GM18861 (cell line): ENCODE data around the gene NRG2.

Source experiments
- ATAC-seq: cut with Tn5 transposase; IDR thresholded peaks from one replicate; pipeline ENCODE4 v1.9.1; 2021; ENCODE audit not compliant: unreplicated experiment

The NRG2 gene

DNA sequence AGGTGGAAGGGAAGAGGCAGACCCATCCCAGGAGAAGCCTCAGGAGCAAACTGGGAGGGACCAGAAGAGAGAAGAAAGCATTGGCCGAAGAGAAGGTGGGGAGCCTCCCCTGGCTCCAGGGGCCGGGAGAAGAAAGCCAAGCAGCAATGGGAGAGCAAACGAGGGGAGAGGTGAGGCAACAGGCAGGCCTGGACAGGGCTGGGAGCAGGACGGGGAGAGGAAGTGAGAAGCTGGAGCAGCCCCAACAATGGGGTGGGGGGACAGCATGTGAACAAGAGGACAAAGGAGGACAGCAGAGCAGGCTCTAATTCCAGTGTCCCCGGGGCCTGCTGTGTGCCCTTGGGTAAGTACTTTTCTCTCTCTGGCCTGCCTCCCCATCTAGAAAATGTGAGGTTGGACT, 132.2 kb downstream of the NRG2 start:
- no peak for ATAC-seq

DNA sequence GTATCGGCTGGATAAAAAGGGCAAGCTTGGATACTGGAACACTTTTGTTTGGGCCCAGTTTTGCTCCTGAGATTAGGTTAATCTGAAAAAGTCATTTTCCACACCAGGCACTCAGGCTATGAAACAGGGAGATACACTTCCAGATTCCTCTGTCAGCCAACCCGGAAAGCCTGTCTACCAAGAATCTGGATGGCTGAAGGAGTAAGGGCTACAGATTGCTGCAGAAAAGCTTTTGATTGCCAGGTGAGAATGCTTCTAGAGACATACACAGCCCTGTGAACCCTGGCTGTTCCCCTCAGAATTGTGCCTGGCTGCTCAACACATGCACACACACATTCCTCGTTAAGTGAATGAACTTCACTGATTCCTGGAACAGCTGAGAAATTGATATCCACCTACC, 133.1 kb downstream of the NRG2 start:
- ATAC-seq, result no peak

DNA sequence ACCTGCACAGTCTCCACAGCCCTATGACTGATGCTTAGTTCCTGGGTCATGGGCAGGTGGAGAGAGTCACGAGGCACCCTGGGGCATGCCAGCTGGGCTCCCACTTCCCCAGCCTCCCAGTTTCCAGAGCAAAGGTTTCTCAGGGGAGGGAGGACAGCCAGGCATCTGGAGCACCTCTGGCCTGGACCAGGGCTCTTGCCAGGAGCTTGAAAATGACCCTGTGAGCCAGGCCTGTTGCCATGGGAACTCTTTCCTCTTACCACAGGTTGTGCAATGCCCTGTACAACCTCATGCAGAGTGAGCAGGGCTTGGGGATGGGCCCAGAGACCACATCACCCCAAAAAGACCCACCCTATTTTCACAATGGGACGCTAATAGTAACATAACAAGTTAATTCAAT, 134.3 kb downstream of the NRG2 start:
- no peak for ATAC-seq

DNA sequence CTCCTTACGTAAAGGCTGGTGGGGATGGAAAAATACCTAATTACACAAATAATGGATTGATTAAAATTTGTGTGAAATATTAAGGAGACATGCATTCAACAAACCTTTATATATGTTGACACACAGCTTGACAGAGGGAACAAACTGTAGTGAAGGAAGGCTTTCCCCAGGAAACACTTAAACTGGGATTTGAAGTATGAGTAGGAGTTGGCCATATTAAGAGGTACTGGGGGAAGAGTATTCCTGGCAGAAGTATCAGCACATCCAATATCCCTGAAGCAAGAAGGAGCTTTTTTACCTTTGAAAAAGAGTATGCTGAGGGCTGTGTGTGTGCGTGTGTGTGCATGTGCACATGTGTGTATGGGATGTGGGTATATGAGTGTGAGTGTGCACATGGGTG, 136.4 kb downstream of the NRG2 start:
- no peak for ATAC-seq

DNA sequence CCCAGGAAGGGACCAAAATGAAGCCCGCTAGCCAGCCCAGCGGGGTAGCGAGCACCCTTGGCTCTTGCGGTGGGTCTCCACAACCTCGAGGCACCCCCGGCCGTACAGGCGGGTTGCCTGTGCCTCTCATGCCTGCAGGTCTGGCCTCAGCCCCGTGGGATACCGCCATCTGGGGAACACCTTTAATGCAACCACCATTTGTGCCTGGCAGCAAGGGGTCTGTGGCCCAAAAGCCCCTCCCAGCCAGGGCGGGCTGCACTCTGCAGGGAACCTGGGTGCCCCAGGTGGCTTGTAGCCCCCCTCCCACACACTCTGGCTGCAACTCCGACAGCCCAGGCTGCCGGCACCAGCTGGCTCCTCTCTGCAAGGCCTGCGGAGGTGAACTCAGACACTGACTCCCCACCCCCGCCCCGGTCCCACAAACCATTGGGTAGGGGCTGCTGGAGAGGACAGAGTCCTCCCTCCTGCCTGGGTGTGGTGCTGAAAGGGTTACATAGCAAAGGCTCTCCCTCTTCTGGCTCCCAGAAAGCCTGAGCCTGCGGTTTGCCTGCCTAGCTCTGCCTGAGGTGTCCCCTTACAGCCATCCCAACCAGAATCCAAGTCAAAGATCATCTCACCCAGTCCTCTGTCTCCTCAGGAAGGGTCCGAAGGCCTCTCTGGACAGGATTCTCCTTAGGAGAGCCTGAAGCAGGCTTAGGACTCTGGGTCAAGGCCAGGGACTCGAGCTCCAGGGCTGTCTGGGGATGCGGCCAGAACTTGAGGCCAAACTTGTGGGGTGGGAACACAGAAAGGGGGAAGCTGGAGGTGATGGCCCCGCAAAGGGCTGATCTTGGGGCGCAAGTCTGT, 138.1 kb downstream of the NRG2 start:
- ATAC-seq, result no peak

DNA sequence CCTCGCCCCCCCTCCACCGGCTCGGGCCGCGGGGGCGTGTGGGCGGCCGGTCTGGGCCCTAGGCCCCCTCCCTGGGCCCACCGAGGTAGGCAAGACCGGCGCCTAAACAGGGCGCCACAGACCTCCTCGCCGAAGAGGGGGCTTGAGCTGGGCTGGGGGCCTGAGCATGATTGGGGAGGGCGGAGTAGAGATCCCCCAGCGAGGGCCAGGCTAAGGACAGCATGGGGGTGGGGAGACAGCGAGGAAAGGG, 138.6 kb downstream of the NRG2 start:
- no peak for ATAC-seq

DNA sequence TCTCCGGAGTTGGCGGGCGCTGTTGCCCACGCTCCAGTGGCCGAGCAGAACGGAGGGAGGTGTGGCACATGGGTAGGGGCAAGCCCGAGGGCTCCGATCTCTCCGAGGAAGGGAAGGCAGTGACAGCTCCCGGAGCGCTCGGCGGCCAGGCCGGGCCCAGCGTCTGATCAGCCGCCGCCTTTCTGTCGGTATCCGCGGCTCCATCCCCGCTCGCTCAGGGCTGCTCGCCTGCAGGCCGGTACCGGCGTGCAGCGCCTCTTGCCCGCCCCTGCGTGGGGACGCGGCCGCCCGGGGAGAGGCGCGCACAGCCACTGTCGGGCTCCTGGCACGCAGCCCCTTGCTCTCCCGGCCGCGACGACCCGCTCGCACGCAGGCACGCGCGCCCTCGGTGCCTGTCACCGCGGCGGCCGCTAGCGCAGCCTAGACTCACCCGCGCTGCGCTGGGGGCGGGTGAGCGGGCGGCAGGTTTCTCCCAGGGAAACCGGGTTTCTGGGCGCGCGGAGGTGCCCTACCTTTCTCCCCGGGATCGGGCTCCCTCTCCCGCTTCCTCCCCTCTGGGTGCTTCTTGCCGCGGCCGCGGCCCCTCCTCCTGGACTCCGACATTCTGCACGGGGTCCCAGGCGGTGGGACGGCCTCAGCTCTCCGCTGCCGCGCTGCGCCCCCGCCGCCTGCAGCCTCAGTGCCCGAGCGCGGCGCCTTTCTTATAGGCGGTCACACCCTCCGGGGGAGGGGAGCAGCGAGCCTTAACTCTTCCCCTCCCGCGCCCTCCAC, 139.1 kb downstream of the NRG2 start:
- ATAC-seq, result no peak

DNA sequence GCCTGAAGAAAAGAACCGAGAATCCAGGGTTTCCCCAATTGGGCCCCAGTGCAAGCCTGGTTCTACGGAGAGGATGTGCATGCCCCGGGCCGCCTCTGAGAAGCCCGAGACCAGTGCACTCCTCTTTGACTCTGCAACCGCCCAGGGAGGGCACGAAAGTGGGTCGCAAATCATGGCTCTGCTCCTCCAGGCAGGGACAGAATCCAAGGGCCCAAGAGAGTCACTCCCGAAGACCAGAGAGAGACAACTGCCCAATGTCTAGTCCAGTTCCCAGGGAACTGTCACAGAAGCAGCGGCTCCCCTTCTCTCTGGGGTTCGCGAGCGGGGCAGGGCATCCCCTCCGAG, 139.7 kb downstream of the NRG2 start:
- no peak for ATAC-seq

DNA sequence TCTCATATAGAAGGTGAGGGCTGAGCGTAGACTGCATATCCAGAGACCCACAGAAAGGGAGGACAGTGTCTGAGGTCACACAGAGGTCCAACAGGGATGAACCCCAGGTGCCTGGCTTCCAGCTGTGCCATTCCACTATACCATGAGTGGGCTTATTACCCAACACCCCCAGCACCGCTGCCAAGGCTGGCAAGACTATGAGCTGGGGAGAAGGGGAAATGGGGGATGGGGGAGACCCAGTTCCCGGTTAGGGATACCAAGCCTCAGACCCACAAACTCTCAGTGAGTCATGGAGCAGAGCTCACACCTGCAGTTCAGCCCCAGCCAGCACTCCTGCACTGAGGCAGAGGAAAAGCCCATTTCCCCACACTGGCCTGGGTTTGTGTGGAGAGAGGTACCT, 141.1 kb downstream of the NRG2 start:
- ATAC-seq, result no peak

DNA sequence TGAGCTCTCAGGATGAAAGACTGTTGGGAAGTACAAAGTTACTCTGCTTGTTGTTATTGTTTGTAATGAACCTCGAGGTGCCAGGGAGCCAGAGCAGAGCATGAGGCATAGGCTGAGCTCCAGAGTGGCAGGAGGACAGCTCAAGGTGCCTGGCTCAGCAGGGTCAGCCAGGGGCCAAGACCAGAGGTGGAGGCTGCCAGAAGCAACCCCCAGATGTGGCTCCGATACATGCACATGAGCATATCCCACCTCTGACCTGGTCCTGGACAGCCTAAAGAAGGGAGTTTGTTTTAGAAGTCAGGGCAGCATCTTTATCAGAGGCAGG, 141.9 kb downstream of the NRG2 start:
- no peak for ATAC-seq

DNA sequence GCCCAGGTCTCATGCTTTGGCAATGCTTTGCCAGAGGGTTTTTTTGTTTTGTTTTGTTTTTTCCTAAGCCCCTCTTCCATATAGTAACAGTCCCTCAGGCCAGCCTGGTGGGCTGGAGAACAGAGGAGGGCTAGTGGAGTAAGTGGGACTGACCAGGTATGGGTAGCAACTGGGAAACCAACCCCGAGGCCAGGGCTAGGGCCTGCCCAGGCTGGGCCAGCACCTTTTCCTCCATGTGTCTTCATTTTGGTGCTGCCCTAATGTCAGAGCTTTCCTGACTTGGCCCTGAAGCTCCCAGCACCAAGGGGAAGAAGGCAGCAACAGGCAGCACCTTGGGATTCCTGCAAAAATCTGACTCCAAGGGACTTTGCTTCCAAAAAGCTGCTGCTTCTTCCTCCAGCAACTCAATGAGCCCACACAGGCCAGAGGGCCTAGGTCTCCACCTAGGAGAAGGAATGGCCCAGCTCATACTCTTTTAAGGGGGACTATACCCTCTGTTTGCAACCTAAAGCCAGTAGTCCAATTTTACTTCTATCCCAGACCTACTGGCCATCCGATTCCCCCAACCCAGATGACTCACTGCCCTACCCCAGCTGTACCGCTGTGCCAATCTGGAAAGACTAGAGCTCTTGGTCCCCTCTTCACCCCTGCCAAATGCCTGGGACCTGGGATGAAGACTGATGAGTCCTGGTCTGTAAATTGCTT, 142.4 kb downstream of the NRG2 start:
- no peak for ATAC-seq

DNA sequence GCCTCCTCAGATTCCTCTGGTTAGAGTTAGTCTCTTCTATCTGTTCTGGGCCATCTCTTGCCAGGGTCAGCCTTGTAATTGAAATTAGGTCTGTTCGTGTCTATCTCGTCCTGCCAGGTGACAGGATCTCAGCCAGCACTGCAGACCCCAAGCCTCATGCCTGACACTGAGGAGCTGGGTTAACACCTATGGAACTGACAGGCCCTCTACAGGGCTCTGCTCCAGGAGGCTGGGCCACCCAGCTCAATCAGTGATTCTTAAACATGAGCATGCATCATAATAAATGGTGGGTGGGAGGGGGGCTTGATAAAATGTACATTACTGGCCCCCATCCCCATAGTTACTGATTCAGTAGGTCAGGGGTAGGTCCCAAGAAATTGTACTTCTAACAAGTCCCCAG, 144.1 kb downstream of the NRG2 start:
- ATAC-seq, result no peak

DNA sequence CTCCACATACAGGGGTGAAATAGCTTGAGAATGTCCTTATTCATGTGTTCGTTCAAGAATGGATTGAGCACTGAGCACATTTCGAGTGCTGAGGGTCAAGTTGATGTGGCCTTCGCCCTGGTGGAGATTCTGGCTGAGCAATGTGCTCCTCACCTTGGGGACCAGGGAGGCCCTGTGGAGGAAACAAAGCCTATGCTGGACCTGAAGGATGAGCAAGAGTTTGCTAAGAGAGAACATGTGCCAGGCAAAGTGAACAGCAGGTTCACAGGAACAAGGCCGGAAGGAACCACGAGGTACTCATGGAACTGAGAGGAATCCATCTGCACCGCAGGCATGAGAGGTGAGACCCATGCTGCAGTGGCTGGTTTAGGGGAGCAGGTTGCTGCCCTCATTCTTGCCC, 145.1 kb downstream of the NRG2 start:
- ATAC-seq, result no peak

DNA sequence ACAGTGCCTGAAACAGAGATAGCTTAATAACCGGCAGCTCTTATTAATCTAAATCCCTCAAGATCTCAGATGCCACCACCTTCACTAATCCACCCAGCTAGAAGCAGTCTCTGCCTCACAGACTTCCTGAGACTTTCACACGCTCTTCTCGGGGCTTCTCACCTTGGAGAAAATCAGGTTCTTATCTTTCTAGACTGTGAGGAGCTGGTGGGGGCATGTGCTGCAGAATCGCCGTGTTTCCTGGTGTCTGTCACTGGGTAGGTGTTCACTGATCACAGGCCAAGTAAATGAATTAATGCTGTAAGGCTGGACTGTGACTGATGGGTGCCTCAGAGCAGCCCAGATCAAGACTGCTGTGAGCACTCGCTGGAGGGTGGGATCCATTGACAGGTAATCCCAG, 145.8 kb downstream of the NRG2 start:
- ATAC-seq, result no peak

DNA sequence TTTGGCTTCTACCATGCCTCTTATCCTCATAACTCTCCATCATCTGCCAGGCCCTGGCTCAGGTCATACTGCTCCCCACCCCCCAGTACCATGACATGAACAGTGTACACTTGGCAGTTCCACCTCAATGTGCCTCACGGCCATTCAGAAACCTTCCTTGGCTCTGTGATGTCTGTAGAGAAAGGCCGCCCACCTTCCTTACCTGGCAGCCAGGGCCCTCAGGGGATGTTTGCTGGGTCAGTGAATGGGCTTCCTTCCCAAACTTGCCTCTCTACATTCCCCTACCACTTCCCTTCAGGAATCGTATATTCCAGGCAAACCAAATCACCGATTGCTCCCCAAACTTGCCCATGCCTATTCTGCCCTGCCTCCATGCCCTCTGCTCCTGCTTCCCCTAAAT, 146.4 kb downstream of the NRG2 start:
- no peak for ATAC-seq

DNA sequence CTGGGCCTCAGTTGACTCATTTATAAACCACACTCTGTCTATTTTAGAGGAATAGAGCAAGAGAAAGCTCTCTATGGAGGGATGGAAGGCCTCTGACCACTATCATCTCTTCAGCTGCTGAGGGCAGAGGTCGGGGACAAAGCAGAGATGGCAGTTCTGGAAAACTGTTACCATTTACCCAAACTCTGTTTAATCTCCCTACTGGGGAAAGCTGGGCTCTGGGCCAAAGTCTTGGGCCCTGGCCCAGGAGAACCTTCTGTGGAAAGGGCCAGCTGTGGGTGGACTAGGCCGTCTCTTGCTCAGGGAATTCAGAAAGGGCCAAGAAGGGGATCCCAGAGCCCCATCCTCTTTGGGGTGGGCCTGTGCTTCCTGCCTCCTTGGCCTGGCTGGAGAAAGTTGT, 147.5 kb downstream of the NRG2 start:
- no peak for ATAC-seq

DNA sequence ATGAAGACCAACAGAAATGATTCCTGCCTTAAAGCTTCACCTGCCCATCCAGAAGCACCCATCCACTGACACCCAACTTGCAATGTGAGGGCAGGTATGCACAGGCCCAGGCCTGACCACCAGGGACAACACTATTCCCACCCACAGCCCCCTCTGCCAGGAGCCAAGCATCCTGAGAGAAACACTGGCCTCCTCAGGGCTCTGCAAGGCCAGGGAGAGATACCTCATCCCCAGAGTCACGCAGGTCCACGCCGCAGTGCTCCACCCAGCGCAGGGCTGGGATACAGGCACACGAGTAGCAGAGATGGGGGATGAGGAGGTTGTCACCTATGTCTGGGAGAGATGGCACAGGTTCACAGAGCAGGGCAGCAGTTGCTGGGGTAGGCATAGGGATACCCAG, 148.1 kb downstream of the NRG2 start:
- ATAC-seq, result no peak

DNA sequence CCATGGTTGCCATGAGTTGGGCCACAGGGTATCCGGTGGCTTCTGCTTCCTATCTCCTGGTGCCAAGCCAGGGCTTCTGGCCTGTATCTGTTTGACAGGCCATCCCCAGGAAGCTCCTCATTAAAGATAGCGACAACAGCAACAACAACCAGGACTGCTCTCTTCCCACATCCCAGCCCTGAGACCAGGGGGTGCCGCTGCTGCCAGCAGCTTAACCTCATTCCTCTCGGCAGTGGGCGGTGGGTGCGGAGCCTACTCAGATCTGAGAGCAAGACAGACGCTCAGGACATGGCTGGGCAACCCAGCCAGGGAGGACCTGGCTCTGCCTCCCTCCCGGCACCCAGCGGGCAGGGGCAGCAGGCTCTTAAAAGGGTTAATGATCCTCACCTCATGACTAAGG, 149.2 kb downstream of the NRG2 start:
- no peak for ATAC-seq

DNA sequence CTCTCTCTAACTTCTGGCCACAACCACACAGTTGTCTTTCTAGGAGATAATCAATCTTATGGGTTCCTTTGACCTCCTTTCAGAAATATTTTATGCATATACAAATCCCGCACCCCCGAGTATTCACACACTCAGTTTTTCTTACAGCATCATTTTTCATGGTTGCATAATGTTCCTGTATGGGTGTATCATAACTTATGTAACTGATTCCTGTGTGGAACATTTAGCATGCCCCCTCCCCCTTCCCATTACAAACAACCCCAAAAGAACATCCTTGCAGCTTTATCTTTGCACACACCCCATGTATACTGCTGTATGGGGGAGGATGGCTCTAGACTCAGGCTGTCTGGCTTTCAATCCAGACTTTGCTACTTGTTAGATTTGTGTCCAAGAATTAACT, 153.7 kb downstream of the NRG2 start:
- no peak for ATAC-seq

DNA sequence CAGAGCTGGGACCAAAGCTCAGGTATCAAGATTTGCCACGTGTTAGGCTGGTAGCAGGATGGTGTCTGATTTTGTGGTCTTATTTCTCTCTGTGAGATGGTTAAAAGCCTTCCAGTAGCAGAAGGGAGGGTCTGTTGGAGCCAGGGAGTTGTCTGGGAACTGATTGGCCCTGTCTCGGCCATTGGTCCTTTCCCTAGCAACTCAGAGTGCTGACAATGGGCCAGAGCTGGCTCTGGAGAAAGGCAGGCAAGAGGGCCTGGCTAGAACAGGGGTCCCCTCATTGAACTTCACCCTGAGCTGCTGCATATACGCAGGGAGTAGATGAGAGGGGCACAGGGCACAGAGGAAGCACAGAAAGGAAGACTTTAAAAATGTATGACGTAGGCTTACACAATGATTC, 154.7 kb downstream of the NRG2 start:
- ATAC-seq, result no peak

DNA sequence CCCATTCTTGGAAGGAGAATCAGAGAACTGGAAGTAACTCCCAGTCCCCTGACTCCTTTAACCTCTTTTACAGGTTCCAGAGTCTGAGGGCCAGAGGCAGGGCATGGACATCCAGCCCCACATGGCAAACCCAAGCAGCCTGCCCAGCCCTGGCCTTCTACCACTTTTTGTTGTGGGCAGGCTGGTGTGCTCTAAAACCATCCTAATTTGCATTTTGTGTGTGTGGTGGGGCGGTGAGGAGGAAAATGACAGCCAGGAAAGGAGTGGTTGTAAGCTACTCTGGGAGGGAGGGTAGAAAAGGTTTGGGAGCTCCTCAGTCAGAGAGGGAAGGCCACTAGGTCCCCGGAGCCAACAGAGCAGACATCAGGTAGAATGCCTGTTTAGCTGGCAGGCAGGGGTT, 156.9 kb downstream of the NRG2 start:
- ATAC-seq, result no peak

DNA sequence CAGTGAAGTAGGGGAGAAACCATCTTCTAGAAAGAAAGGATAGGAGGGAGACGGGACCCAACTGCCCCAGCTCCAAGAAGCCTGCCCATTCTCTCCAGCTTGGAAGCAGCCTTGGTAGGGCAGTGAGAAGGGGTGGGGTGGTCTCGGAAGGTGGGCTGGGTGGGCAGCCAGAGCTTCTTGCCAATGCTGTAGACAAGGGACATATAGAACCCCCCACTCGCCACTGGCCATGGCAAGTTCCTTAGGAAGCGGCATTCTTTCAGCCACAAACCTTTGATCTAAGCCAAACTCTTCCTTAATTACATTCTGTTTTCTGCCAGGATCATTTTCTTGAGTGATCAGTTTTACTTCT, 157.3 kb downstream of the NRG2 start:
- no peak for ATAC-seq
